ENCODE data around the gene METRNL.
"Not testable (repeated sequence)": the region's sequence is repeated elsewhere in the genome, so short reads cannot be mapped to it uniquely, and the experiment has no call there.

METRNL gene

GRCh38 chr17:83079352-83079747 lies at the start of gene METRNL:
TSS of gene METRNL (plus strand) at chr17:83079609. CDS start at chr17:83079816, 207 bp downstream.
- peak; percentile 67 for DNase-seq

- DNase-seq = no peak
Observed at GRCh38 chr17:83030432-83030831, 49.0 kb upstream of the METRNL start.

- DNase-seq = no peak
Observed at GRCh38 chr17:83031321-83031945, 48.0 kb upstream of the METRNL start.

GRCh38 chr17:83031946-83032451 lies 47.4 kb upstream of the METRNL start:
- DNase-seq = not testable (repeated sequence)

GRCh38 chr17:83032781-83033180 lies 46.6 kb upstream of the METRNL start:
- DNase-seq = no peak

GRCh38 chr17:83034525-83034924 lies 44.9 kb upstream of the METRNL start:
- DNase-seq = no peak

- no peak for DNase-seq
Observed at GRCh38 chr17:83035722-83036121, 43.7 kb upstream of the METRNL start.

- DNase-seq = no peak
Observed at GRCh38 chr17:83036193-83036592, 43.2 kb upstream of the METRNL start.

GRCh38 chr17:83036666-83037065 lies 42.7 kb upstream of the METRNL start:
- no peak for DNase-seq

- no peak for DNase-seq
Observed at GRCh38 chr17:83037084-83037873, 42.1 kb upstream of the METRNL start.

- DNase-seq = no peak
Observed at GRCh38 chr17:83037874-83038165, 41.6 kb upstream of the METRNL start.

GRCh38 chr17:83038983-83039382 lies 40.4 kb upstream of the METRNL start:
- DNase-seq = not testable (repeated sequence)

GRCh38 chr17:83041305-83041704 lies 38.1 kb upstream of the METRNL start:
- no peak for DNase-seq

GRCh38 chr17:83042522-83043158 lies 36.8 kb upstream of the METRNL start:
- no peak for DNase-seq

- not testable (repeated sequence) for DNase-seq
Observed at GRCh38 chr17:83044479-83044878, 34.9 kb upstream of the METRNL start.

- DNase-seq = no peak
Observed at GRCh38 chr17:83046448-83047181, 32.8 kb upstream of the METRNL start.

GRCh38 chr17:83047182-83047478 lies 32.3 kb upstream of the METRNL start:
- DNase-seq = no peak

GRCh38 chr17:83047818-83048475 lies 31.5 kb upstream of the METRNL start:
- DNase-seq = not testable (repeated sequence)

- DNase-seq = no peak
Observed at GRCh38 chr17:83050651-83051395, 28.6 kb upstream of the METRNL start.

GRCh38 chr17:83051396-83052240 lies 27.8 kb upstream of the METRNL start:
- peak; percentile 98 for DNase-seq

GRCh38 chr17:83052241-83052564 lies 27.2 kb upstream of the METRNL start:
- DNase-seq = no peak
